Sigmoid colon (tissue), 7 donors: ENCODE results near the gene GET3. TPM values are rescaled to one million over a fixed set of nuclear protein-coding genes. Genes with fewer than 3 reads are reported as not detected.
A peak's percentile ranks its signal among the peaks of the same experiment; 100 is the strongest.

ENCODE experiments used
- DNase-seq: peaks from one replicate; pipeline ENCODE4 v3.0.0-alpha.2; 2019
- H3K27ac ChIP-seq, 4 donors: fragments of 200-600 bp; sonication (generic); one replicate each; pipeline ENCODE4 v1.5.1; 2016 to 2019; ENCODE audit warnings: mild to moderate bottlenecking in 1 of 4
- H3K27me3 ChIP-seq, 3 donors: fragments of 200-600 bp; sonication (generic); one replicate each; pipeline ENCODE4 v1.5.1; 2019; ENCODE audit warnings: mild to moderate bottlenecking in 1 of 3
- H3K36me3 ChIP-seq, 4 donors: fragments of 200-600 bp; sonication (generic); one replicate each; pipeline ENCODE4 v1.5.1; 2016 to 2019
- H3K4me1 ChIP-seq, 4 donors: fragments of 200-600 bp; sonication (generic); one replicate each; pipeline ENCODE4 v1.5.1; 2017 to 2019
- H3K4me3 ChIP-seq, 4 donors: fragments of 200-600 bp; sonication (generic); one replicate each; pipeline ENCODE4 v1.5.1; 2017 to 2019; ENCODE audit warnings: mild to moderate bottlenecking in 2 of 4, moderate library complexity in 1 of 4
- H3K9me3 ChIP-seq, 4 donors: fragments of 200-600 bp in 3 of 4; sonication (generic) in 3 of 4; one replicate each; pipeline versions ENCODE4 v1.5.1 to v1.6.1; 2013 to 2019
- CTCF ChIP-seq, 4 experiments: fragments of 450-650 bp in 3 of 4; fragments of 200-600 bp in 1 of 4; IDR thresholded peaks; one replicate each; pipeline ENCODE4 v1.5.1; 2016 to 2019; ENCODE audit warnings: antibody characterized with exemption in 4 of 4, mild to moderate bottlenecking in 3 of 4, moderate library complexity in 2 of 4
- EP300 ChIP-seq, 4 donors: sonication (generic); formaldehyde crosslinking; IDR thresholded peaks; one replicate each; pipeline ENCODE4 v1.6.1; 2017; ENCODE audit warnings: antibody characterized with exemption in 4 of 4
- POLR2A ChIP-seq, 2 donors: fragments of 450-650 bp; IDR thresholded peaks; one replicate each; pipeline ENCODE4 v1.6.1; 2016; ENCODE audit warnings: antibody characterized with exemption in 2 of 2, mild to moderate bottlenecking in 2 of 2, moderate library complexity in 2 of 2
- POLR2AphosphoS5 ChIP-seq, 4 donors: sonication (generic); formaldehyde crosslinking; IDR thresholded peaks; one replicate each; pipeline ENCODE4 v1.6.1; 2017; ENCODE audit warnings: antibody characterized with exemption in 4 of 4
- WGBS, 2 donors: extraction: QIAGEN DNeasy Blood & Tissue Kit; methylation state at CpG; one replicate each; pipeline ENCODE4 v1.1.7; 2013; 5-methylcytosine and 5-hydroxymethylcytosine counted together
- intact Hi-C: fragments of 100-400 bp; cut with DNase I; formaldehyde crosslinking; loops from one replicate; pipeline ENCODE4 v1.15.1; 2023
- polyA plus RNA-seq, 3 donors: library from polyadenylated mRNA; stranded (reverse); fragments of 200-250 nt; gene quantifications; one replicate each; pipeline ENCODE4 v1.2.3, GENCODE V29; 2013
- total RNA-seq, 4 donors: library from RNA; depleted of rRNA; stranded (reverse); fragments of >200 nt; gene quantifications; one replicate each; pipeline ENCODE4 v1.1.0, GENCODE V29; 2016
- donor health status: healthy with polysubstance abuse.
- donor health status: Bipolar disorder and iron deficiency.
- donor health status: healthy.

Gene GET3
- total and polyA plus RNA-seq, 7 donors: 34.6 to 121 (median 59.4) TPM

GRCh38 chr19:12774588-12775555, 37.6 kb downstream of the GET3 start, which contains the start of gene HOOK2:
Gene HOOK2, minus strand, starts transcription at chr19:12775552. Its CDS starts 103 bp downstream, at chr19:12775449.
- Histone ChIP-seq H3K27me3 (no peaks in the 10 kb centered on the region), H3K4me1 (peaks cover 0 to 42% (median 30%) of the 10 kb centered on the region in 4 donors), H3K36me3 (no peaks in the 10 kb centered on the region), H3K27ac (peak within 1 kb of the TSS; percentile 89 to 97 (median 94)), H3K9me3 (no peaks in the 10 kb centered on the region), H3K4me3 (peak within 1 kb of the TSS; percentile 41 to 68 (median 61))
- peak; percentile 86 for DNase-seq
- no peak for TF ChIP-seq CTCF (IDR thresholded peaks at IDR 0.05)
- TF ChIP-seq EP300 (IDR thresholded peaks at IDR 0.05): no peak
- TF ChIP-seq POLR2AphosphoS5 (IDR thresholded peaks at IDR 0.05): no peak
- no peak for TF ChIP-seq POLR2A (IDR thresholded peaks at IDR 0.05)
- 8 to 19% methylated on average over 58 of the region's 58 CpGs for WGBS, 2 donors
- intact Hi-C loops: no loop called here

GRCh38 chr19:12777217-12778016, 40.1 kb downstream of the GET3 start:
- H3K36me3 ChIP-seq: no peaks in the 10 kb centered on the region
- intact Hi-C loops: loop anchor here (1.0 kb wide), 1 partner anchor 19 kb away; no protein-coding TSS in a partner anchor
- peak overlapping the region; percentile 89 to 97 (median 94) for H3K27ac ChIP-seq
- WGBS, 2 donors: 3 to 11% methylated on average over 43 of the region's 43 CpGs
- H3K4me1 ChIP-seq: peaks cover 0 to 51% (median 34%) of the 10 kb centered on the region in 4 donors
- H3K27me3 ChIP-seq: no peaks in the 10 kb centered on the region
- TF ChIP-seq POLR2AphosphoS5 (IDR thresholded peaks at IDR 0.05) (peak; percentile 36 to 71 (median 46)), CTCF (IDR thresholded peaks at IDR 0.05) (peak; percentile 96 to 98 (median 98)), EP300 (IDR thresholded peaks at IDR 0.05) (peak in 1 of 4 donors; percentile 23), POLR2A (IDR thresholded peaks at IDR 0.05) (no peak)
- peak overlapping the region; percentile 44 to 67 (median 54) for H3K4me3 ChIP-seq
- no peaks in the 10 kb centered on the region for H3K9me3 ChIP-seq
- DNase-seq: peak; percentile 90

- Histone ChIP-seq H3K4me3 (peak overlapping the region; percentile 44 to 67 (median 54)), H3K36me3 (no peaks in the 10 kb centered on the region), H3K27me3 (no peaks in the 10 kb centered on the region), H3K9me3 (no peaks in the 10 kb centered on the region), H3K27ac (peak overlapping the region; percentile 89 to 97 (median 94)), H3K4me1 (peaks cover 0 to 57% (median 41%) of the 10 kb centered on the region in 4 donors)
- TF ChIP-seq CTCF (IDR thresholded peaks at IDR 0.05) (no peak), POLR2A (IDR thresholded peaks at IDR 0.05) (peak; percentile 23 to 29), POLR2AphosphoS5 (IDR thresholded peaks at IDR 0.05) (peak; percentile 25 to 67 (median 57)), EP300 (IDR thresholded peaks at IDR 0.05) (peak in 1 of 4 donors; percentile 3)
- intact Hi-C loops: no loop called here
- peak; percentile 92 for DNase-seq
- WGBS, 2 donors: 3 to 4% methylated on average over 44 of the region's 44 CpGs
Observed at GRCh38 chr19:12778017-12778904, 41.0 kb downstream of the GET3 start.

- Histone ChIP-seq H3K4me3 (peak overlapping the region in 3 of 4 donors; percentile 51 to 67 (median 58)), H3K9me3 (no peaks in the 10 kb centered on the region), H3K36me3 (no peaks in the 10 kb centered on the region), H3K27ac (peak overlapping the region; percentile 89 to 97 (median 94)), H3K4me1 (peaks cover 0 to 57% (median 47%) of the 10 kb centered on the region in 4 donors), H3K27me3 (no peaks in the 10 kb centered on the region)
- no peak for DNase-seq
- intact Hi-C loops: no loop called here
- TF ChIP-seq CTCF (IDR thresholded peaks at IDR 0.05) (no peak), POLR2AphosphoS5 (IDR thresholded peaks at IDR 0.05) (no peak), POLR2A (IDR thresholded peaks at IDR 0.05) (no peak), EP300 (IDR thresholded peaks at IDR 0.05) (no peak)
- 54 to 64% methylated on average over 6 of the region's 6 CpGs for WGBS, 2 donors
Observed at GRCh38 chr19:12778905-12779161, 41.5 kb downstream of the GET3 start.
